Coronary artery (tissue), 2 donors: ENCODE results near the gene MMP7.

Experiments used
- DNase-seq: peaks from one replicate; pipeline ENCODE4 v3.0.0-alpha.2; 2017; ENCODE audit warnings: low spot score
- H3K27ac ChIP-seq, 2 donors: fragments of 200-600 bp; sonication (generic); one replicate each; pipeline ENCODE4 v1.5.1; 2016 to 2019
- H3K4me3 ChIP-seq: fragments of 200-600 bp; sonication (generic); 2 replicates; pipeline ENCODE4 v1.5.1; 2016; ENCODE audit warnings: mild to moderate bottlenecking, moderate library complexity
- TF ChIP-seq, protein P1 (sequence below): fragments of 200-600 bp; sonication (generic); IDR thresholded peaks from one replicate; pipeline ENCODE4 v1.5.1; 2019; ENCODE audit warnings: antibody characterized with exemption

The MMP7 gene

DNA sequence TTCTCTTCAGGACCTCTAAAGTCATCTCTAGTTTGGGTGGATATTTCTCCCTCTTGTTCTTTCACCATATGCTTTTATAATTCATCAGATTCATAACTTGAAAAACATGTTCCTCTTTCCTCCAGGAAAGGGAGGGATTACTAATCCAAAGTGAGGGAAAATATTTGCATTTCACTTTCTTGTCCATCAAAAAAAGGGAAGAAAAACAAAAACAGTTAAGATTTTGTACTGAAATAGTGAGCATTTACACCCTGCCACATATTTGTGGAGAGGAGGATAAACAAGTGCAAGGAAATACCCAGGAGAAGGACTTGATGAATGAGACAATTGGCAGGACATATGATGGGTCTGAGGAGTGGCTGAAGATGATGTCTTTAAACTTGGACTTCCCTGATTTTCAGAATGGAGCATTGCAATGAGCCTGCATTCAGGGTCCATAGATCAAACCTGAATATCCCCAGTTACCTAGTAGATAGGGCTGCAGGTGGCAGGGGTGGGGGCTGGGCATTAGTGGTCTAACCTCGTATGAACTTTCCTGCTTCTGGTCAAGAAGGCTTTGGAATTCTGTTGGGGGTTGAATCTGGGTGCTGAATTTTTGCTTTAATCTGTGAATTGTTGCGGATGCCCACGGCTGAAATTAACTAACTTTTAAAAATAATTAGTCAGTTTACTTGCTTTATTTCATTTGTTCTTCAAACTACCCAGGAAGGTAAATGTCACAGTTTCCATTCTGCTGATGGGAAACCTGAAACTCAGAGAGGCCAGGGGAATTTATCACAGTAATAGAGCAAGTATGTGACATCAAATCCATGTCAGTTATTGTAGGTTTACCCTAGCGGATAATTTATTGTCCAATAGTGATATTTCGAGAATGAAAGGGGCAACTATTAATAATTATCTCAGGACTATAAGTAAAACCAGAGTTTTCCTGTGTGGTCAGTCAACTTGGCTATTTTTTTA is 41.1 kb downstream of the MMP7 start:
- no peak for DNase-seq
- Histone ChIP-seq H3K4me3 (no peak overlapping the region), H3K27ac (no peak overlapping the region)
- TF ChIP-seq, protein P1, sequence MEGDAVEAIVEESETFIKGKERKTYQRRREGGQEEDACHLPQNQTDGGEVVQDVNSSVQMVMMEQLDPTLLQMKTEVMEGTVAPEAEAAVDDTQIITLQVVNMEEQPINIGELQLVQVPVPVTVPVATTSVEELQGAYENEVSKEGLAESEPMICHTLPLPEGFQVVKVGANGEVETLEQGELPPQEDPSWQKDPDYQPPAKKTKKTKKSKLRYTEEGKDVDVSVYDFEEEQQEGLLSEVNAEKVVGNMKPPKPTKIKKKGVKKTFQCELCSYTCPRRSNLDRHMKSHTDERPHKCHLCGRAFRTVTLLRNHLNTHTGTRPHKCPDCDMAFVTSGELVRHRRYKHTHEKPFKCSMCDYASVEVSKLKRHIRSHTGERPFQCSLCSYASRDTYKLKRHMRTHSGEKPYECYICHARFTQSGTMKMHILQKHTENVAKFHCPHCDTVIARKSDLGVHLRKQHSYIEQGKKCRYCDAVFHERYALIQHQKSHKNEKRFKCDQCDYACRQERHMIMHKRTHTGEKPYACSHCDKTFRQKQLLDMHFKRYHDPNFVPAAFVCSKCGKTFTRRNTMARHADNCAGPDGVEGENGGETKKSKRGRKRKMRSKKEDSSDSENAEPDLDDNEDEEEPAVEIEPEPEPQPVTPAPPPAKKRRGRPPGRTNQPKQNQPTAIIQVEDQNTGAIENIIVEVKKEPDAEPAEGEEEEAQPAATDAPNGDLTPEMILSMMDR, result no peak

DNA sequence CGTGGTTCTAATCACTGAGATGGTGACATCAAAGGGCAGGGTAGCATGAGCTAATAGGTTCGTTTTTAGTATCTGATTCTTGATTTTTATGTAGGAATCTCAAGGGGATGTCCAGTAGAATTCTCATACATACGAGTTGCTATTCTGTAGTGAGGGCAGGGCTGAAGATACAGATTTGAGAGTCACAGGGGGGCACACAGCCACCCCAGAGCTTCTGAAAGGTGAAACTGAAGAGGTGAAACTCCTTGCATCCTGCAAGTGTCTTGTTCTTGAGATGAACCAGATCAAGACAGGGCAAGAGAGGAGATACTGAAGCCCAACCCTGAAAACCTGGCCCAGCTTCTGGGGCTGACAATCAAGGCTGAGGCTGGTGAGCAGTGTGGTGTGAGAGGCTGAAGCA is 42.3 kb downstream of the MMP7 start:
- H3K4me3 ChIP-seq, result no peak overlapping the region
- no peak for DNase-seq
- TF ChIP-seq, protein P1, result no peak
- no peak overlapping the region for H3K27ac ChIP-seq

DNA sequence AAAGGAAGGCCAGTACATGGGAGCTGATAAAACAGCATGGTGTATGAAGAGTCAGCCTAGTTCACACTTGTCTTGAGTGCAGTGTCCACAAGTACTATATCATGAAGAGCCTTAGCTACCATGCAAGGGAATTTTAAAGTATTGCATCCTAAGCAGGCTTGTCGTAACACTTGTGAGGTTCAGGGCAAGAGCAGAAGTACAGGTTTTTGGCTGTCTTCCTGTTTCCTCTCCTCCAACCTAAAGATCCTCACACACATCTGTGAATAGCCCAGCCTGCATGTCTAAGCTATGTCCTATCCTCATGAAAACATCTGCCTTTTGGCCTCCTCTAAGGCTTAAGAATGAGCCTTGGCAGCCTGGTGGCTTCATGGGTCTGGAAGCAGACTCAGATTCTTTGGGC is 43.3 kb downstream of the MMP7 start:
- TF ChIP-seq, protein P1, result no peak
- no peak overlapping the region for H3K4me3 ChIP-seq

DNA sequence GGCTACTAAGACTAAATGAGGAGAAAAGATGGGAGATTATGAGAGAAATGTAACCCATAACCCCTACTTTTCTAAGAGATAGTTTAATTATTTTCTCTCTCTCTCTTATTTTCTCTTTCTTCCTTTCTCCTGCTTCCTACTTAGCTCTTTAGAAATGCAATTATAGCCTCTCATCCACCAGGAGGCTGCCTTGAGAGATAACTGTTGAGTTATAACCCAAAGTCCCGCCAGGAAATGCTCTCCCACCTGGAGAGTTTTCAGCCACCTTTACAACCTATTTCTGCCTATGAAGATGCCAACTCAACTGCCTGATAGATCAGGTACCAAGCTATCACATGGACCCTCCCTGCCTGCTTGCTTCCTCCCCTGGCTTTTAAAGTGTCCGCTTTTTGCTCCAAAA is 44.0 kb downstream of the MMP7 start:
- DNase-seq, result no peak
- no peak overlapping the region for H3K4me3 ChIP-seq
- TF ChIP-seq, protein P1, result no peak

More for the DNA sequence above, 43.3 kb downstream of the MMP7 start:
- no peak for DNase-seq
- no peak overlapping the region for H3K27ac ChIP-seq

DNA sequence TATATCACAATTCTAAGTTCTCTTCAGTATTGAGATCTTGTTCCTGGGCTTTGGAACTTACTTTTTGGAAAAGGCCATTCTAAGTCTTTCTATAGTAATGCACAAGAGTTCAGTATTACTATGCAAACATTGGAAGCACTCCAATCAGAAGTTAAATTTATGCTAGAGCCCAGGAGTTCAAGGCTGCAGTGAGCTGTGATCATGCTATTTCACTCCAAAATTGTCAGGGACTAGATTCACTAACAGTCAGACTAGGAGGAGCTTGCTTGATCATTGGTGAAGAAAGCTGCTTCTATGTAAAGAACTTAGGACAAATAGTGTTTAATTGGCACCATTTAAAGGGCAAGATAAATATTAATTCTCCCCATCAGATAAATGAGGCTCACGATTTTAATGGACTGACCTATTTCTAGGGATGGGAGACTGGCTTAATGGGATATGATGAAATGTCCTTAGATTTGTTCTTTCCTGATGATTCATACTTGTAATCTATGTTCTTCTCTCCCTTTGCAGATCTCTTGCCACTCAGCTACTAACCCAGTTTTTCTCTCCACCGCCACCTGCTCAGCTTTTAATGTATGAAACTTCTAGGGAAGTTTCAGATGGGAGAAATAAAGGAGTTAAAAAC is 45.3 kb downstream of the MMP7 start:
- Histone ChIP-seq H3K27ac (no peak overlapping the region), H3K4me3 (no peak overlapping the region)
- no peak for DNase-seq
- TF ChIP-seq, protein P1, result no peak

More for the DNA sequence above, 44.0 kb downstream of the MMP7 start:
- H3K27ac ChIP-seq, result no peak overlapping the region

DNA sequence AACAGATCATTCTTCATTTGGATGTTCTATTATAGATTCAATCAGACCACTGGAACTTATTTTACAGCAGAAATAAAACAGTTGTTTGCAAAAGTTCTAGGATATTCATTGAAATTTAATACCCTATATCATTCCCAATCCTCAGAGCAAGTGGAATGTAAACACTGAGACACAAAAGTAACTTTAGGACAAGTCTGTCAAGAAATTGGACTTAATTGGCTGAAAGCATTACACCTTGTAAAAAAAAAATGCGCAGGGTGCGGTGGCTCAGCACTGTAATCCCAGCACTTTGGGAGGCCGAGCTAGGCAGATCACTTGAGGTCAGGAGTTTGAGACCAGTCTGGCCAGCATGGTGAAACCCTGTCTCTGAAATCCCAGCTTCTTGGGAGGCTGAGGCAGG is 48.1 kb downstream of the MMP7 start:
- TF ChIP-seq, protein P1, result no peak
- H3K4me3 ChIP-seq, result no peak overlapping the region

More for the DNA sequence above, 48.1 kb downstream of the MMP7 start:
- no peak for DNase-seq
- H3K27ac ChIP-seq, result no peak overlapping the region
